DOHH2 (cell line): ENCODE measurements around the gene EFL1.

Experiments used
- EZH2phosphoT487 ChIP-seq: fragments of 200-600 bp; sonication (generic); IDR thresholded peaks from 2 replicates; pipeline ENCODE4 v1.6.1; 2017; ENCODE audit warnings: borderline replicate concordance, mild to moderate bottlenecking, antibody characterized with exemption, low read length, moderate library complexity, mixed read lengths
- TF ChIP-seq, protein P1 (sequence below): fragments of 200-600 bp; sonication (generic); IDR thresholded peaks from one replicate; pipeline ENCODE4 v1.5.1; 2014; ENCODE audit warnings: antibody characterized with exemption, mild to moderate bottlenecking, low read depth, low read length; ENCODE audit not compliant: poor library complexity, severe bottlenecking

DNA sequence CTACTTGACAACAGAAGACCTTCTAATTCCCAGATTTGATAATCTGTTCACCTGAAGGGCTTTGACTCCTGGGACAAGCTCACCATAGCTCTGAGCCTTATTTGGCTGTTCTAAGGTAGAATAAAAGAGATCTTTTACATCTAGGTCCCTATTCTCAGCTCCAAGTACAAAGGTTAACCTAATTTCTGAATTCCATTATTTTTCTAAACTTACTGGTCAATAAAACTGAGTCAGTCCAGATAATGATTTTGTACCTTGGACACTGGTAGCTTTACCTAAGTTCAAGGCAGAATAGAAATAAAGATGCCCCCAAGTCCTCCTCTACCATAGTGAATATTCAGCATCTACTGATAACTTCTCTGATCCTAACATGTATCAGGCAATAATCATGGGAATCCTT lies 135.0 kb downstream of the EFL1 start:
- TF ChIP-seq, protein P1, sequence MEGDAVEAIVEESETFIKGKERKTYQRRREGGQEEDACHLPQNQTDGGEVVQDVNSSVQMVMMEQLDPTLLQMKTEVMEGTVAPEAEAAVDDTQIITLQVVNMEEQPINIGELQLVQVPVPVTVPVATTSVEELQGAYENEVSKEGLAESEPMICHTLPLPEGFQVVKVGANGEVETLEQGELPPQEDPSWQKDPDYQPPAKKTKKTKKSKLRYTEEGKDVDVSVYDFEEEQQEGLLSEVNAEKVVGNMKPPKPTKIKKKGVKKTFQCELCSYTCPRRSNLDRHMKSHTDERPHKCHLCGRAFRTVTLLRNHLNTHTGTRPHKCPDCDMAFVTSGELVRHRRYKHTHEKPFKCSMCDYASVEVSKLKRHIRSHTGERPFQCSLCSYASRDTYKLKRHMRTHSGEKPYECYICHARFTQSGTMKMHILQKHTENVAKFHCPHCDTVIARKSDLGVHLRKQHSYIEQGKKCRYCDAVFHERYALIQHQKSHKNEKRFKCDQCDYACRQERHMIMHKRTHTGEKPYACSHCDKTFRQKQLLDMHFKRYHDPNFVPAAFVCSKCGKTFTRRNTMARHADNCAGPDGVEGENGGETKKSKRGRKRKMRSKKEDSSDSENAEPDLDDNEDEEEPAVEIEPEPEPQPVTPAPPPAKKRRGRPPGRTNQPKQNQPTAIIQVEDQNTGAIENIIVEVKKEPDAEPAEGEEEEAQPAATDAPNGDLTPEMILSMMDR, result no peak
- TF ChIP-seq EZH2phosphoT487, result no peak
